ENCODE measurements around the gene ADORA2B. TPM values are rescaled to one million over a fixed set of nuclear protein-coding genes. Genes with fewer than 3 reads are reported as not detected.

The ADORA2B gene
- total RNA-seq, 6 experiments from 2014 or later, result 0.91 to 1.2 (median 1.0) TPM

DNA sequence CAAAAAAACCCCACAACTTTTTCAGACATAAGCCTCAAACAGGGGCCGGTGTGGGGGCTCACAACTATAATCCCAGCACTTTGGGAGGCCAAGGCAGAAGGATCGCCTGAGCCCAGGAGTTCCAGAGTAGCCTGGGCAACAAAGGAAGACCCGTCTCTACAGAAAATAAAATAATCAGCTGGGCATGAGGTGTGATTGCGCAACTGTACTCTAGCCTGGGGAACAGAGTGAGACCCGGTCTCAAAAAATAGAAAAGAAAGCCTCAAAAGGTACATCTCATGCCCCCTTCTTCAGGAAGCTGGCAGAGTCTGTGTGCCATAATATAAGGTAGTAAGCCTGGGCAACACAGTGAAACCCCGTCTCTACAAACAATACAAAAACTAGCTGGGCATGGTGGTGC lies 51.4 kb downstream of the ADORA2B start:
- no peak for DNase-seq
- Mint-ChIP-seq H3K27me3 (ENCODE audit: insufficient read depth) (no peaks in the 10 kb centered on the region), H3K9me3 (peaks cover 1% of the 10 kb centered on the region; the same call in 1 of the 2 replicates), H3K27ac (no peak overlapping the region), H3K4me3 (no peak overlapping the region), H3K36me3 (ENCODE audit: low read depth) (peaks cover 8% of the 10 kb centered on the region), H3K4me1 (ENCODE audit: low read depth) (peaks cover 15% of the 10 kb centered on the region)
- TF ChIP-seq, protein P1, sequence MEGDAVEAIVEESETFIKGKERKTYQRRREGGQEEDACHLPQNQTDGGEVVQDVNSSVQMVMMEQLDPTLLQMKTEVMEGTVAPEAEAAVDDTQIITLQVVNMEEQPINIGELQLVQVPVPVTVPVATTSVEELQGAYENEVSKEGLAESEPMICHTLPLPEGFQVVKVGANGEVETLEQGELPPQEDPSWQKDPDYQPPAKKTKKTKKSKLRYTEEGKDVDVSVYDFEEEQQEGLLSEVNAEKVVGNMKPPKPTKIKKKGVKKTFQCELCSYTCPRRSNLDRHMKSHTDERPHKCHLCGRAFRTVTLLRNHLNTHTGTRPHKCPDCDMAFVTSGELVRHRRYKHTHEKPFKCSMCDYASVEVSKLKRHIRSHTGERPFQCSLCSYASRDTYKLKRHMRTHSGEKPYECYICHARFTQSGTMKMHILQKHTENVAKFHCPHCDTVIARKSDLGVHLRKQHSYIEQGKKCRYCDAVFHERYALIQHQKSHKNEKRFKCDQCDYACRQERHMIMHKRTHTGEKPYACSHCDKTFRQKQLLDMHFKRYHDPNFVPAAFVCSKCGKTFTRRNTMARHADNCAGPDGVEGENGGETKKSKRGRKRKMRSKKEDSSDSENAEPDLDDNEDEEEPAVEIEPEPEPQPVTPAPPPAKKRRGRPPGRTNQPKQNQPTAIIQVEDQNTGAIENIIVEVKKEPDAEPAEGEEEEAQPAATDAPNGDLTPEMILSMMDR (IDR thresholded peaks at IDR 0.05), result no peak

DNA sequence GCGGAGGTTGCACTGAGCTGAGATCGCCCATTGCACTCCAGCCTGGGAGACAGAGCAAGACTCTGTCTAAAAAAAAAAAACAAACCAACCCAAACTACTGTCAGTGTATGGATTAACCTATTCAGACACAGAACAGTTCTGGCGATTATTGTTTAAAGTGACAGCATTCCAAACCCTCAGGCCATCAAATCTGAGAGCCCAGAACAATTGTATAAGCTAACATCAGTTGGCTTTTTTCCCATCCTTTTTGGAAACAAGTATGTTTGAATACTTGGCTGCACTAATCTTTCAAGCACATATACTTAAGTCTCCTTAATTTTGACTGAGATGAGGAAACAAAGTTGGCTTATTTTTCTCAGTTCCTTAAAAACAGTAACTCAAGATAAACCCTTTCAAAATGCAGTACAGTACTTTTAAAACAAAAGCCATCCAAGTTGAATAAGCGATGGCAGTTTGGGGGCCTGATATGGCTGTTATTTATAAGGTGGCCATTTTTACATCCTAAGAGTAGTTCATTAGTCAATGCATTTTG lies 53.2 kb downstream of the ADORA2B start:
- peak overlapping the region; percentile 92 for H3K27ac Mint-ChIP-seq
- peaks cover 23% of the 10 kb centered on the region for H3K36me3 Mint-ChIP-seq (ENCODE audit: low read depth)
- H3K27me3 Mint-ChIP-seq (ENCODE audit: insufficient read depth), result no peaks in the 10 kb centered on the region; the same call in 1 of the 2 replicates
- peak overlapping the region; percentile 90; the same call in 1 of the 2 replicates for H3K4me3 Mint-ChIP-seq
- DNase-seq, result no peak
- peaks cover 23% of the 10 kb centered on the region for H3K4me1 Mint-ChIP-seq (ENCODE audit: low read depth)
- TF ChIP-seq, protein P1 (IDR thresholded peaks at IDR 0.05), result no peak
- H3K9me3 Mint-ChIP-seq, result peaks cover 10% of the 10 kb centered on the region; the same call in 1 of the 2 replicates

DNA sequence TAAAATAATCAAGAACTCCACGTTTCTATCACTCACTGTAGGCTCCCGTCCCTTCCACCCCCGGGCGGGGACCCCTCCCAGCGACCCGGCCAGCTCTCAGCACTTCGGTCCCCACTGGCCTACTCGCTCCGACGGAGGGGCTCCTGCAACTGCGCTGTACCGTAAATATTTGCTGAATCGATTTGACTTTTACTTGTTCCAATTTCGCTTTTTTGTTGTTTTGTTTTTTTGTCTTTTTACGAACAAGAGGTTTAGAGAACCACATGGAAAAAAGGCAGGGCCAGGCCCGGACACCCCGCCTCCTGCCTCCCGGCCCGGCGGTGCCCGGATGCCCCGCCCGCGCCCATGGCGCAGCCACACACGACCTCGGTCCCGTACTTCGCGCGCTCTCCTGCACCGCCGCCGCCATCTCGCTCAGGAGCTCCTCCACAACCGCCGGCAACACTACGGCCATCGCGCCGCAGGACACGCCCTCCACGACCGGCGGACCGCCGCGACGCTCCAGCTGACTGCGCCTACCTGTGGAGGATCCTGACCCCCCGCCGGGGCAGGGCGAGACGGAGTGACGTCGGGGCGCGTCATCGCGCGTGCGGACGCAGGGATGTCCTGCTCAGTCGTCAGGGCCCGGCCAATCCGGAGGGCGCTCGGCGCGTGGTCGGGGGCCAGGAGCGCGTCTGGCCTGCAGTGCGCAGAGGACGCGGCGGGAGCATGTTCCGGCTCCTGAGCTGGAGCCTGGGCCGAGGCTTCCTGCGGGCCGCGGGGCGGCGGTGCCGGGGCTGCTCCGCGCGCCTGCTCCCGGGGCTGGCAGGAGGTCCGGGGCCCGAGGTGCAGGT lies 54.4 kb downstream of the ADORA2B start, which contains the start of the genes TTC19 and ZSWIM7:
Gene TTC19 (plus strand): TSS at position 684 of the 833 bp plus-strand sequence. CDS start 25 bp downstream, at position 709.
Gene ZSWIM7 (minus strand): TSS at position 564 of the 833 bp plus-strand sequence. CDS start 110 bp downstream, at position 454.
- peak; percentile 84 for DNase-seq
- TF ChIP-seq, protein P1 (IDR thresholded peaks at IDR 0.05), result peak; percentile 19; the same call in 1 of the 2 replicates
- H3K27me3 Mint-ChIP-seq (ENCODE audit: insufficient read depth), result no peaks in the 10 kb centered on the region; the same call in 1 of the 2 replicates
- peaks cover 23% of the 10 kb centered on the region for H3K4me1 Mint-ChIP-seq (ENCODE audit: low read depth)
- H3K36me3 Mint-ChIP-seq (ENCODE audit: low read depth), result peaks cover 35% of the 10 kb centered on the region
- H3K4me3 Mint-ChIP-seq, result peak within 1 kb of the TSS; percentile 90
- peaks cover 10% of the 10 kb centered on the region; the same call in 1 of the 2 replicates for H3K9me3 Mint-ChIP-seq
- peak within 1 kb of the TSS; percentile 92 for H3K27ac Mint-ChIP-seq

DNA sequence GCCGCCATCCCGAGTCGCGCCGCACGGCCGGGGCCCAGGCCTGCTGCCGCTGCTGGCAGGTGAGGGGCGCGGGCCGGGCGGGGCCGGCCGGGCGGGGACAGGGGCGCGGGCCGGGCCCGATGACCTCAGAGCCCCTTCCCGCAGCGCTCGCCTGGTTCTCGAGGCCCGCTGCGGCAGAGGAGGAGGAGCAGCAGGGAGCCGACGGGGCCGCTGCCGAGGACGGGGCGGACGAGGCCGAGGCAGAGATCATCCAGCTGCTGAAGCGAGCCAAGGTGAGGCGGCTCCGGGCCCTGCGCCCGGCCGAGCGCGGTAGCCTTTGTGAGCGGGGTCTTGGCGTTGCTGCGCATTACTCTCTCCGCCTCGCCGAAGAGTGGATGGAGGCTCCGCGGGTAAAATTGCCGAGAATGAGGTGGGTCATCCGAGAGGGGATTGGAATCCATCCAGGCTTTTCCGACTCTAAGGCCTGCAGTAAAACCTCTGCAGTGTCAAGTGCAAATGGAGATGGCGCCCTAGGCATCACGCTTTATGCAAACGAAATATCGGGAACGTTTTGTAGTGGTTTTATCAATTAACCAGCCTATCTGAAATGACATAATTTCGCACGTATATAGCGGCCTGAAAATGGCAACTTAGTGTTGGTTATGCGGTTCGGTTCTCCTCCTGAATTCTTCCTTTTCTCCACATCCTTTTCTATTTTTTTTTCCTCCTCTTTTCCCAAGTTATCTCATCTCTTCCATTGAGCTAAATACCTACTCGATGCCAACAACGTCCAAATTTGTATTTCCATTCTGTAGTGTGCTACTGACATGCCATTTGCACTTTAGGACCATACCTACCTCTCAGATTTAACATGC lies 55.3 kb downstream of the ADORA2B start:
- Mint-ChIP-seq H3K27ac (peak overlapping the region; percentile 62), H3K9me3 (peaks cover 10% of the 10 kb centered on the region; the same call in 1 of the 2 replicates), H3K36me3 (ENCODE audit: low read depth) (peaks cover 42% of the 10 kb centered on the region), H3K4me3 (peak overlapping the region; percentile 88), H3K4me1 (ENCODE audit: low read depth) (peaks cover 23% of the 10 kb centered on the region), H3K27me3 (ENCODE audit: insufficient read depth) (no peaks in the 10 kb centered on the region; the same call in 1 of the 2 replicates)
- TF ChIP-seq, protein P1 (IDR thresholded peaks at IDR 0.05), result no peak
- DNase-seq, result peak; percentile 17

Measured in HFFc6 (cell line).